Trophoblast cell (in vitro differentiated cells and primary cell): ENCODE measurements around the gene MPP7.

Experiments used
- DNase-seq, 2 donors: peaks; one replicate each; pipeline ENCODE4 v3.0.0-alpha.2; 2016
- H2AFZ ChIP-seq: 2 replicates; pipeline ENCODE4 v1.6.1; 2013; ENCODE audit warnings: low read length, moderate library complexity, mild to moderate bottlenecking; ENCODE audit not compliant: insufficient read depth, poor library complexity
- H2AK5ac ChIP-seq: 2 replicates; pipeline ENCODE4 v1.6.1; 2013; ENCODE audit warnings: mild to moderate bottlenecking, low read length
- H2BK120ac ChIP-seq: 2 replicates; pipeline ENCODE4 v1.6.1; 2013; ENCODE audit warnings: low read length, mild to moderate bottlenecking, moderate library complexity; ENCODE audit not compliant: insufficient read depth, poor library complexity
- H2BK12ac ChIP-seq: 2 replicates; pipeline ENCODE4 v1.6.1; 2013; ENCODE audit warnings: mild to moderate bottlenecking, low read length, moderate library complexity
- H2BK5ac ChIP-seq: 2 replicates; pipeline ENCODE4 v1.6.1; 2013; ENCODE audit warnings: low read length, low read depth, moderate library complexity, mild to moderate bottlenecking; ENCODE audit not compliant: poor library complexity
- H3K14ac ChIP-seq: 2 replicates; pipeline ENCODE4 v1.6.1; 2013; ENCODE audit warnings: mild to moderate bottlenecking, low read length
- H3K18ac ChIP-seq: 2 replicates; pipeline ENCODE4 v1.6.1; 2013; ENCODE audit warnings: mild to moderate bottlenecking, low read length
- H3K23ac ChIP-seq: 2 replicates; pipeline ENCODE4 v1.6.1; 2013; ENCODE audit warnings: low read length
- H3K27ac ChIP-seq: 2 replicates; pipeline ENCODE4 v1.5.1; 2013; ENCODE audit warnings: low read depth, mild to moderate bottlenecking, inconsistent platforms, low read length, moderate library complexity
- H3K27me3 ChIP-seq: 2 replicates; pipeline ENCODE4 v1.6.1; 2013; ENCODE audit warnings: inconsistent platforms, mild to moderate bottlenecking, low read length, moderate library complexity; ENCODE audit not compliant: insufficient read depth
- H3K36me3 ChIP-seq, 2 experiments: 1 replicate in 1 of 2; 2 replicates in 1 of 2; pipeline ENCODE4 v1.6.1; 2013; ENCODE audit warnings: low read length in 2 of 2, mild to moderate bottlenecking in 2 of 2, moderate library complexity in 1 of 2; ENCODE audit not compliant: insufficient read depth in 2 of 2, control insufficient read depth in 1 of 2
- H3K4ac ChIP-seq: 2 replicates; pipeline ENCODE4 v1.6.1; 2013; ENCODE audit warnings: low read depth, mild to moderate bottlenecking, low read length, moderate library complexity
- H3K4me1 ChIP-seq, 2 experiments: 1 replicate in 1 of 2; 2 replicates in 1 of 2; pipeline ENCODE4 v1.6.1; 2013; ENCODE audit warnings: low read length in 2 of 2, mild to moderate bottlenecking in 2 of 2, moderate library complexity in 1 of 2; ENCODE audit not compliant: insufficient read depth in 2 of 2, control insufficient read depth in 1 of 2
- H3K4me2 ChIP-seq: 2 replicates; pipeline ENCODE4 v1.6.1; 2013; ENCODE audit warnings: inconsistent platforms, mild to moderate bottlenecking, low read length, moderate library complexity
- H3K4me3 ChIP-seq: 2 replicates; pipeline ENCODE4 v1.5.1; 2013; ENCODE audit warnings: mild to moderate bottlenecking, low read depth, low read length, inconsistent platforms
- H3K79me1 ChIP-seq: one replicate; pipeline ENCODE4 v1.6.1; 2013; ENCODE audit warnings: low read length
- H3K79me2 ChIP-seq: 2 replicates; pipeline ENCODE4 v1.6.1; 2013; ENCODE audit warnings: low read length, mild to moderate bottlenecking; ENCODE audit not compliant: control insufficient read depth, insufficient read depth, poor library complexity
- H3K9ac ChIP-seq: 2 replicates; pipeline ENCODE4 v1.6.1; 2013; ENCODE audit warnings: mild to moderate bottlenecking, low read length
- H3K9me3 ChIP-seq: 2 replicates; pipeline ENCODE4 v1.6.1; 2013; ENCODE audit warnings: low read depth, mild to moderate bottlenecking, control low read depth, inconsistent platforms, low read length; ENCODE audit not compliant: insufficient read depth
- H4K12ac ChIP-seq: 2 replicates; pipeline ENCODE4 v1.6.1; 2013; ENCODE audit warnings: low read depth, mild to moderate bottlenecking, low read length, moderate library complexity
- H4K8ac ChIP-seq: 2 replicates; pipeline ENCODE4 v1.6.1; 2013; ENCODE audit warnings: low read depth, mild to moderate bottlenecking, low read length, moderate library complexity
- H4K91ac ChIP-seq: one replicate; pipeline ENCODE4 v1.6.1; 2013; ENCODE audit warnings: low read depth, mild to moderate bottlenecking, low read length, moderate library complexity
- WGBS: extraction: QIAGEN DNeasy Blood & Tissue Kit; methylation state at CpG from one replicate; pipeline ENCODE4 v1.1.7; 2013; ENCODE audit warnings: missing lambda C conversion rate; ENCODE audit not compliant: insufficient read length, insufficient coverage; ENCODE audit errors: extremely low coverage; 5-methylcytosine and 5-hydroxymethylcytosine counted together

The MPP7 gene

GRCh38 chr10:28300027-28300426, 2.8 kb downstream of the MPP7 start:
- H3K4me3 ChIP-seq: no peak overlapping the region
- peaks cover 5% of the 10 kb centered on the region for H3K79me1 ChIP-seq
- H3K9me3 ChIP-seq: no peaks in the 10 kb centered on the region
- no peak overlapping the region for H3K27ac ChIP-seq
- H2BK120ac ChIP-seq: no peak overlapping the region
- no peak overlapping the region for H3K4ac ChIP-seq
- peak in 1 of 2 donors; percentile 21 for DNase-seq
- H2BK5ac ChIP-seq: no peak overlapping the region
- H3K9ac ChIP-seq: no peak overlapping the region
- H2AK5ac ChIP-seq: no peak overlapping the region
- H3K4me1 ChIP-seq: peaks cover 0 to 2% of the 10 kb centered on the region in 2 experiments
- no peak overlapping the region for H4K12ac ChIP-seq
- H3K18ac ChIP-seq: no peak overlapping the region
- no peak overlapping the region for H3K4me2 ChIP-seq
- no peak overlapping the region for H2AFZ ChIP-seq
- H3K27me3 ChIP-seq: no peaks in the 10 kb centered on the region
- H3K79me2 ChIP-seq: no peaks in the 10 kb centered on the region
- H4K8ac ChIP-seq: no peak overlapping the region
- no peak overlapping the region for H2BK12ac ChIP-seq
- no peak overlapping the region for H3K23ac ChIP-seq
- H3K36me3 ChIP-seq: no peaks in the 10 kb centered on the region
- no CpG with 5 or more reads among the region's 2 CpGs for WGBS
- no peak overlapping the region for H3K14ac ChIP-seq
- H4K91ac ChIP-seq: no peak overlapping the region

DNA sequence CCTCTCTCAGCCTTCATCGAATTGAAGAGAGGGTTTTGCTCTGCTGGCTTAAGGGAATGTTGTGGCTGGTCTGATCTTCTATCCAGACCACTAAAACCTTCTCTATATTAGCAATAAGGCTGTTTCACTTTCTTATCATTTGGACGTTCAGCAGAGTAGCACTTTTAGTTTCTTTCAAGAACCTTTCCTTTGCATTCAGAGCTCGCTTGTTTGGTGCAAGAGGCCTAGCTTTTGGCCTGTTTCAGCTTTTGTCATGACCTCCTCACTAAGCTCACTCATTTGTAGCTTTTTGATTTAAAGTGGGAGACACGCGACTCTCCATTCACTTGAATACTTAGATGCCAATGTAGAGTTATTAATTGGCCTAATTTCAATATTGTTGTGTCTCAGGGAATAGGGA, 3.9 kb downstream of the MPP7 start:
- H3K36me3 ChIP-seq: no peaks in the 10 kb centered on the region
- no peak overlapping the region for H2BK120ac ChIP-seq
- no peak overlapping the region for H2BK5ac ChIP-seq
- H3K79me1 ChIP-seq: peaks cover 5% of the 10 kb centered on the region
- H3K4me3 ChIP-seq: no peak overlapping the region
- no peak overlapping the region for H2BK12ac ChIP-seq
- WGBS: no CpG with 5 or more reads among the region's 5 CpGs
- no peak overlapping the region for H4K91ac ChIP-seq
- H3K14ac ChIP-seq: no peak overlapping the region
- H3K27me3 ChIP-seq: no peaks in the 10 kb centered on the region
- H3K23ac ChIP-seq: no peak overlapping the region
- no peak overlapping the region for H3K4ac ChIP-seq
- H3K27ac ChIP-seq: no peak overlapping the region
- no peak overlapping the region for H4K12ac ChIP-seq
- peaks cover 0 to 2% of the 10 kb centered on the region in 2 experiments for H3K4me1 ChIP-seq
- no peak overlapping the region for H3K18ac ChIP-seq
- H3K9me3 ChIP-seq: no peaks in the 10 kb centered on the region
- H3K79me2 ChIP-seq: no peaks in the 10 kb centered on the region
- H3K9ac ChIP-seq: no peak overlapping the region
- no peak overlapping the region for H2AFZ ChIP-seq
- H4K8ac ChIP-seq: no peak overlapping the region
- no peak for DNase-seq
- H3K4me2 ChIP-seq: no peak overlapping the region
- no peak overlapping the region for H2AK5ac ChIP-seq

GRCh38 chr10:28296023-28296422, 6.8 kb downstream of the MPP7 start:
- H3K79me1 ChIP-seq: peaks cover 2% of the 10 kb centered on the region
- no peak overlapping the region for H4K12ac ChIP-seq
- H3K79me2 ChIP-seq: no peaks in the 10 kb centered on the region
- H3K4me1 ChIP-seq: peaks cover 7% of the 10 kb centered on the region in 2 experiments
- no peak overlapping the region for H3K27ac ChIP-seq
- H3K18ac ChIP-seq: no peak overlapping the region
- no CpG with 5 or more reads among the region's 1 CpG for WGBS
- H3K14ac ChIP-seq: no peak overlapping the region
- H4K8ac ChIP-seq: no peak overlapping the region
- no peaks in the 10 kb centered on the region for H3K27me3 ChIP-seq
- no peaks in the 10 kb centered on the region for H3K9me3 ChIP-seq
- H3K9ac ChIP-seq: no peak overlapping the region
- no peak overlapping the region for H2BK12ac ChIP-seq
- no peak overlapping the region for H2AFZ ChIP-seq
- no peak overlapping the region for H3K23ac ChIP-seq
- no peak overlapping the region for H3K4me3 ChIP-seq
- no peak overlapping the region for H4K91ac ChIP-seq
- no peak overlapping the region for H3K4ac ChIP-seq
- H3K4me2 ChIP-seq: no peak overlapping the region
- H3K36me3 ChIP-seq: no peaks in the 10 kb centered on the region
- H2BK120ac ChIP-seq: no peak overlapping the region
- no peak for DNase-seq
- H2BK5ac ChIP-seq: no peak overlapping the region
- H2AK5ac ChIP-seq: no peak overlapping the region

- peaks cover 2% of the 10 kb centered on the region for H3K79me1 ChIP-seq
- H2BK5ac ChIP-seq: no peak overlapping the region
- no CpG with 5 or more reads among the region's 3 CpGs for WGBS
- no peaks in the 10 kb centered on the region for H3K79me2 ChIP-seq
- H3K4me2 ChIP-seq: no peak overlapping the region
- H2AK5ac ChIP-seq: no peak overlapping the region
- H3K36me3 ChIP-seq: no peaks in the 10 kb centered on the region
- no peak overlapping the region for H3K14ac ChIP-seq
- H3K4me1 ChIP-seq: peaks cover 7 to 8% of the 10 kb centered on the region in 2 experiments
- H3K4me3 ChIP-seq: no peak overlapping the region
- DNase-seq: no peak
- no peak overlapping the region for H3K23ac ChIP-seq
- no peak overlapping the region for H2AFZ ChIP-seq
- H3K9ac ChIP-seq: no peak overlapping the region
- no peak overlapping the region for H3K4ac ChIP-seq
- no peak overlapping the region for H3K27ac ChIP-seq
- H3K27me3 ChIP-seq: no peaks in the 10 kb centered on the region
- H3K9me3 ChIP-seq: no peaks in the 10 kb centered on the region
- H4K8ac ChIP-seq: no peak overlapping the region
- H4K91ac ChIP-seq: no peak overlapping the region
- H4K12ac ChIP-seq: no peak overlapping the region
- H3K18ac ChIP-seq: no peak overlapping the region
- no peak overlapping the region for H2BK12ac ChIP-seq
- no peak overlapping the region for H2BK120ac ChIP-seq
Measured at GRCh38 chr10:28295336-28295735, 7.5 kb downstream of the MPP7 start.
